ENCODE results near the gene CSNK1E.

CSNK1E gene

GRCh38 chr22:38314933-38315822 lies 2.1 kb downstream of the CSNK1E start:
- Histone ChIP-seq H3K36me3 (ENCODE audit: control insufficient read depth in 2 of 2, insufficient read depth in 2 of 2, low read length in 2 of 2) (peaks cover 7 to 16% of the 10 kb centered on the region in 2 donors), H3K27me3 (ENCODE audit: control insufficient read depth in 2 of 2, insufficient read depth in 2 of 2, low read length in 2 of 2) (no peaks in the 10 kb centered on the region), H3K27ac (ENCODE audit: low read depth in 2 of 2, low read length in 2 of 2) (peak overlapping the region; percentile 86 to 93), H3K9me3 (ENCODE audit: control insufficient read depth in 2 of 2, low read length in 2 of 2) (no peaks in the 10 kb centered on the region), H3K4me3 (ENCODE audit: low read length in 2 of 2) (peak overlapping the region; percentile 61 to 78), H3K9ac (ENCODE audit: low read depth in 1 of 2, low read length in 2 of 2) (peak overlapping the region; percentile 66 to 80), H3K4me1 (ENCODE audit: control insufficient read depth in 2 of 2, insufficient read depth in 2 of 2, low read length in 2 of 2) (peaks cover 58 to 60% of the 10 kb centered on the region in 2 donors)

- H3K36me3 ChIP-seq (ENCODE audit: control insufficient read depth in 2 of 2, insufficient read depth in 2 of 2, low read length in 2 of 2): peaks cover 7 to 16% of the 10 kb centered on the region in 2 donors
- H3K9ac ChIP-seq (ENCODE audit: low read depth in 1 of 2, low read length in 2 of 2): peak overlapping the region; percentile 66 to 80
- H3K4me3 ChIP-seq (ENCODE audit: low read length in 2 of 2): peak overlapping the region; percentile 61 to 78
- H3K4me1 ChIP-seq (ENCODE audit: control insufficient read depth in 2 of 2, insufficient read depth in 2 of 2, low read length in 2 of 2): peaks cover 59 to 62% of the 10 kb centered on the region in 2 donors
- no peaks in the 10 kb centered on the region for H3K27me3 ChIP-seq (ENCODE audit: control insufficient read depth in 2 of 2, insufficient read depth in 2 of 2, low read length in 2 of 2)
- H3K27ac ChIP-seq (ENCODE audit: low read depth in 2 of 2, low read length in 2 of 2): peak overlapping the region; percentile 86 to 93
- H3K9me3 ChIP-seq (ENCODE audit: control insufficient read depth in 2 of 2, low read length in 2 of 2): no peaks in the 10 kb centered on the region
These were observed 2.9 kb downstream of the CSNK1E start for GRCh38 chr22:38314051-38314932.

- no peaks in the 10 kb centered on the region for H3K27me3 ChIP-seq (ENCODE audit: control insufficient read depth in 2 of 2, insufficient read depth in 2 of 2, low read length in 2 of 2)
- peaks cover 7 to 21% of the 10 kb centered on the region in 2 donors for H3K36me3 ChIP-seq (ENCODE audit: control insufficient read depth in 2 of 2, insufficient read depth in 2 of 2, low read length in 2 of 2)
- H3K4me3 ChIP-seq (ENCODE audit: low read length in 2 of 2): peak overlapping the region in 1 of 2 donors; percentile 26
- no peaks in the 10 kb centered on the region for H3K9me3 ChIP-seq (ENCODE audit: control insufficient read depth in 2 of 2, low read length in 2 of 2)
- peak overlapping the region; percentile 86 to 93 for H3K27ac ChIP-seq (ENCODE audit: low read depth in 2 of 2, low read length in 2 of 2)
- peak overlapping the region; percentile 38 to 80 for H3K9ac ChIP-seq (ENCODE audit: low read depth in 1 of 2, low read length in 2 of 2)
- H3K4me1 ChIP-seq (ENCODE audit: control insufficient read depth in 2 of 2, insufficient read depth in 2 of 2, low read length in 2 of 2): peaks cover 53 to 55% of the 10 kb centered on the region in 2 donors
These were observed 3.8 kb downstream of the CSNK1E start for GRCh38 chr22:38313384-38313955.

GRCh38 chr22:38312261-38312800 lies 4.9 kb downstream of the CSNK1E start:
- Histone ChIP-seq H3K4me3 (ENCODE audit: low read length in 2 of 2) (no peak overlapping the region), H3K27me3 (ENCODE audit: control insufficient read depth in 2 of 2, insufficient read depth in 2 of 2, low read length in 2 of 2) (no peaks in the 10 kb centered on the region), H3K9ac (ENCODE audit: low read depth in 1 of 2, low read length in 2 of 2) (no peak overlapping the region), H3K36me3 (ENCODE audit: control insufficient read depth in 2 of 2, insufficient read depth in 2 of 2, low read length in 2 of 2) (peaks cover 7 to 25% of the 10 kb centered on the region in 2 donors), H3K27ac (ENCODE audit: low read depth in 2 of 2, low read length in 2 of 2) (peak overlapping the region; percentile 86 to 93), H3K4me1 (ENCODE audit: control insufficient read depth in 2 of 2, insufficient read depth in 2 of 2, low read length in 2 of 2) (peaks cover 44 to 47% of the 10 kb centered on the region in 2 donors), H3K9me3 (ENCODE audit: control insufficient read depth in 2 of 2, low read length in 2 of 2) (no peaks in the 10 kb centered on the region)

DNA sequence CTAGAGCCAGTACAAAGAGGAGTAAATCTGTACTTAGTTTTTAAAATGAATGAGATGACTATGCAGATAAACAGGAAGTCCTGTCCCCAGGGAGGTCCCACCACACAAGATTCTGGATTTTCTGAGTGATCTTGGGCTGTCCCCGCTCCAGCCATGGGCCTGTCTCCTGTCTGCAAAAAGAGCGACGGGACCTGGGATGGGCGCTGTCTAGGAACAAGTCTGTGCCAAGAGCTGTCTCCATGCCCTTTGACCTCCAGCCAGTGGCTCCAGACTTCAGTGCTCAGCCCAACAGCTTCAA lies 6.0 kb downstream of the CSNK1E start:
- Histone ChIP-seq H3K36me3 (ENCODE audit: control insufficient read depth in 2 of 2, insufficient read depth in 2 of 2, low read length in 2 of 2) (peaks cover 7 to 25% of the 10 kb centered on the region in 2 donors), H3K27ac (ENCODE audit: low read depth in 2 of 2, low read length in 2 of 2) (peak overlapping the region in 1 of 2 donors; percentile 18), H3K4me1 (ENCODE audit: control insufficient read depth in 2 of 2, insufficient read depth in 2 of 2, low read length in 2 of 2) (peaks cover 42 to 52% of the 10 kb centered on the region in 2 donors), H3K27me3 (ENCODE audit: control insufficient read depth in 2 of 2, insufficient read depth in 2 of 2, low read length in 2 of 2) (no peaks in the 10 kb centered on the region), H3K9ac (ENCODE audit: low read depth in 1 of 2, low read length in 2 of 2) (no peak overlapping the region), H3K9me3 (ENCODE audit: control insufficient read depth in 2 of 2, low read length in 2 of 2) (no peaks in the 10 kb centered on the region), H3K4me3 (ENCODE audit: low read length in 2 of 2) (no peak overlapping the region)

- Histone ChIP-seq H3K27ac (ENCODE audit: low read depth in 2 of 2, low read length in 2 of 2) (peak overlapping the region; percentile 2 to 40), H3K27me3 (ENCODE audit: control insufficient read depth in 2 of 2, insufficient read depth in 2 of 2, low read length in 2 of 2) (no peaks in the 10 kb centered on the region), H3K4me3 (ENCODE audit: low read length in 2 of 2) (no peak overlapping the region), H3K9me3 (ENCODE audit: control insufficient read depth in 2 of 2, low read length in 2 of 2) (no peaks in the 10 kb centered on the region), H3K9ac (ENCODE audit: low read depth in 1 of 2, low read length in 2 of 2) (no peak overlapping the region), H3K4me1 (ENCODE audit: control insufficient read depth in 2 of 2, insufficient read depth in 2 of 2, low read length in 2 of 2) (peaks cover 42 to 55% of the 10 kb centered on the region in 2 donors), H3K36me3 (ENCODE audit: control insufficient read depth in 2 of 2, insufficient read depth in 2 of 2, low read length in 2 of 2) (peaks cover 7 to 25% of the 10 kb centered on the region in 2 donors)
These were observed 6.5 kb downstream of the CSNK1E start for GRCh38 chr22:38310518-38311322.

DNA sequence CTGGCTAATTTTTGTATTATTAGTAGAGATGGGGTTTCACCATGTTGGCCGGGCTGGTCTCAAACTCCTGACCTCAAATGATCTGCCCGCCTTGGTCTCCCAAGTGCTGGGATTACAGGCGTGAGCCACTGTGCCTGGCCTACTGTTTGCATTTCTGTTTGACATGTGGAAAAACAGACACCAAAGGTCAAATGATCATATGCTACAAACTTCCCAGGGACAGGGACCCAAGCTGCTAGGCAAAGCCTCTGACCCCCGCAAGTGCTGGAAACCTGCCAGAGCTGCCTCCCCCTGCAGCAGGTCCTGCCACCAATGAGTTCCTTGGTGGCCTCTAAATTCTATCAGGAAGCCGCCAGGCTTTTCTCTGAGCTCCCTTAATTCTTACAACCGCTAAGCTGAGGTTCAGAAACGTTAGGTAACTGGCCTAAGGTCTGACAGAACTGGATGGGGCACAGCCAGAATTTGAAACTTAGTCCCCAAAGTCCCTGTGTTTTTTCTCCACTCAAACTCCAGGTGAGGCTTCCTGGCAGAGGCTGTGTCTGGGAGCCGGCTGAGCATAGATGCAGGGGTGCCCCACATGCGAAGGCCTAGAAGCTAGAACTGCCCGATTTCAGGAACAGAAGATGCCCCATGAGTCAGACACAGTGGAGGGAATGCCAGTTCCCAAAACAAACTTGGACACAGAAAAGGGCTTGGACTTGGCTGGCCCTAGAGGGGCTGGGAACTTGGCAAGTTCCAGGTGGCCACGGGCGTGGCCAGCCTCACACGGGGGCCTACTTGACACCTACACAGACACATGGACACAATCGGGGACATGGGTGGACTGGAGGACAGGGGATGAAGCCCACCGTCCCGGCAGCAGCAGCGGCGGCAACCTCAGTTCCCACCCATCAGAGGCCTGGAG lies 7.4 kb downstream of the CSNK1E start:
- Histone ChIP-seq H3K27ac (ENCODE audit: low read depth in 2 of 2, low read length in 2 of 2) (peak overlapping the region in 1 of 2 donors; percentile 40), H3K9me3 (ENCODE audit: control insufficient read depth in 2 of 2, low read length in 2 of 2) (no peaks in the 10 kb centered on the region), H3K4me1 (ENCODE audit: control insufficient read depth in 2 of 2, insufficient read depth in 2 of 2, low read length in 2 of 2) (peaks cover 42 to 54% of the 10 kb centered on the region in 2 donors), H3K9ac (ENCODE audit: low read depth in 1 of 2, low read length in 2 of 2) (no peak overlapping the region), H3K4me3 (ENCODE audit: low read length in 2 of 2) (no peak overlapping the region), H3K36me3 (ENCODE audit: control insufficient read depth in 2 of 2, insufficient read depth in 2 of 2, low read length in 2 of 2) (peaks cover 7 to 25% of the 10 kb centered on the region in 2 donors), H3K27me3 (ENCODE audit: control insufficient read depth in 2 of 2, insufficient read depth in 2 of 2, low read length in 2 of 2) (no peaks in the 10 kb centered on the region)

- Histone ChIP-seq H3K36me3 (ENCODE audit: control insufficient read depth in 2 of 2, insufficient read depth in 2 of 2, low read length in 2 of 2) (peaks cover 11 to 25% of the 10 kb centered on the region in 2 donors), H3K4me3 (ENCODE audit: low read length in 2 of 2) (no peak overlapping the region), H3K9me3 (ENCODE audit: control insufficient read depth in 2 of 2, low read length in 2 of 2) (no peaks in the 10 kb centered on the region), H3K27ac (ENCODE audit: low read depth in 2 of 2, low read length in 2 of 2) (peak overlapping the region in 1 of 2 donors; percentile 13), H3K4me1 (ENCODE audit: control insufficient read depth in 2 of 2, insufficient read depth in 2 of 2, low read length in 2 of 2) (peaks cover 37 to 45% of the 10 kb centered on the region in 2 donors), H3K27me3 (ENCODE audit: control insufficient read depth in 2 of 2, insufficient read depth in 2 of 2, low read length in 2 of 2) (no peaks in the 10 kb centered on the region), H3K9ac (ENCODE audit: low read depth in 1 of 2, low read length in 2 of 2) (no peak overlapping the region)
These were observed 8.3 kb downstream of the CSNK1E start for GRCh38 chr22:38308791-38309498.

Measured in mucosa of rectum (tissue), 2 donors.